GM19025 (cell line): ENCODE data around the gene STAMBPL1.
A peak's percentile ranks its signal among the peaks of the same experiment; 100 is the strongest.
"Not testable (repeated sequence)": the region's sequence is repeated elsewhere in the genome, so short reads cannot be mapped to it uniquely, and the experiment has no call there.

Source experiments
- ATAC-seq: cut with Tn5 transposase; IDR thresholded peaks from one replicate; pipeline ENCODE4 v1.9.1; 2021; ENCODE audit warnings: mild to moderate bottlenecking, low read depth, moderate library complexity; ENCODE audit not compliant: unreplicated experiment

The STAMBPL1 gene

DNA sequence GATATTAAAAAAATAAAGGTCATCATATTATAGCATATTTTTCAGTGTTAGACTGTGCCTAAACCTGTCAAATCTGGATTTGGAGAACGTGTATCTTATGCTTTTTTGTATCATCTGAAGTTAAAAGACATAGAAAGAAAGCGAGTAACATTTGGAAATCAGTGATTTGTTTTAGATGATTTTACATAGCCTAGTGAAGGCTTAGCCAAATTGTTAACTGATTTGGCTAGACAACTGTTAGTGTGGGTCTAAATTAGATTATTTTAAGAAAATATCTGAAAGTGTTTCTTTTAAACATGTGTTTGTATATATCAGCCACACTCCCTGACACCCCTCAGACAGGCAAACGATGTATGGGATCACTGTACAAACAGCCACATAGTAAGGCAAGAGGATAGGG lies 36.9 kb downstream of the STAMBPL1 start:
- ATAC-seq: no peak

GRCh38 chr10:88918191-88918905 lies 38.3 kb downstream of the STAMBPL1 start:
- no peak for ATAC-seq

- no peak for ATAC-seq
These were observed 39.0 kb downstream of the STAMBPL1 start for GRCh38 chr10:88919041-88919440.

GRCh38 chr10:88920198-88920597 lies 40.2 kb downstream of the STAMBPL1 start:
- no peak for ATAC-seq

GRCh38 chr10:88920986-88921593 lies 41.0 kb downstream of the STAMBPL1 start:
- ATAC-seq: no peak

DNA sequence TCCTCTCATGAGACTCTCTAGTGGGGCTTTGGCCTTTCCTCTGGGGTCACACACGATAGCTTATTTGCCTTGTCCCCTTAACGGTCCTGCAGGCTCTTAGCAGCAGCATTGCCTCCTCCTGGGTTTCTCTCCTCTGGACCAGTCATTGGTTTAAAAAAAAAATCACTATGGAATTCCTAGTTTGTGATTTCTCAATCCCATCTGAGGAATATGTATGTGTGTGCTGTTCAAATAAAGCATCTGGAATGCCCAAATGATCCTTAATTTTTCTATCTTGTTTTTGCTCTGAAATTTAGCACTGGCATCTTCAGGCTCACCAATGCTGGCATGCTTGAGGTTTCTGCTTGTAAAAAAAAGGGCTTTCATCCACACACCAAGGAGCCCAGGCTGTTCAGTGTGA lies 42.0 kb downstream of the STAMBPL1 start:
- ATAC-seq: no peak

GRCh38 chr10:88923520-88923919 lies 43.5 kb downstream of the STAMBPL1 start:
- no peak for ATAC-seq

DNA sequence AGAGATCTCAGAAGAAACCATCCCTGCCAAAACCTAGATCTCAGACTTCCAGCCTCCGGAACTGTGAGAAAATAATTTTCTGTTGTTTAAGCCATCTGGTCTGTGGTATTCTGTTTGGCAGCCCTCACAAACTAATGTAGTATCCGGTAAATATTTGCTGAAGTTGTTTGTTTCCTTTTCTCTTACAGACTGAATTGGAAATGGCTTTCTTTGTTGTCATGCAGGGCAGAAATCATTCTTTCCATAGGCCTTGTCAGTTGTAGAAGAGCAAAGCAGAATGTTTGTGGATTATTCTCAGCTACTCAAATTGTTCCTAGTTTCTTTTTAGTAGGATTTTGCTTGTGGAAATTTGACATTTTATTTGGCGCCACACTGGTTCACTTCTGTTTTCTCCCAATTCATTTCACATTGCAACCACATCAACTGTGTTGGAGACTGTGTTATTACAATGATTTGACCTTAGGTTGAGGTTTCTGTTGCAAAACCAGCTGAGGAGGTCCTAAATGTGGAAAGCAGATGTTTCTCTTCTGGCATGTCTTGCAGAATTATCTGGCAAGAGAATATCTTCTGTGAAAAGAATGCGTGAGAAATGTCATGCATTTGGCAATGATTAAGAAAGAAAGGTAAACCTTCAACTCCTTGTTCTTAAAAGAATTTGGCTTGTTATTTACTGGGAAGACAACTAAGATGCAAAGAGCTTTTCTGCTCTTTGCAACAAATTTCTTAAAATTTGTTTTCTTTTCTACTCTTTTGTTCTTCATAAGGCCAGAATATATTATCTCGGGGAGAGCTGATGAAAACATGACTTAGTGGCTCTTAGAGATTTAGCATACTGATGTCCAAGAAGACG lies 46.7 kb downstream of the STAMBPL1 start:
- no peak for ATAC-seq

GRCh38 chr10:88927416-88927690 lies 47.3 kb downstream of the STAMBPL1 start:
- no peak for ATAC-seq

DNA sequence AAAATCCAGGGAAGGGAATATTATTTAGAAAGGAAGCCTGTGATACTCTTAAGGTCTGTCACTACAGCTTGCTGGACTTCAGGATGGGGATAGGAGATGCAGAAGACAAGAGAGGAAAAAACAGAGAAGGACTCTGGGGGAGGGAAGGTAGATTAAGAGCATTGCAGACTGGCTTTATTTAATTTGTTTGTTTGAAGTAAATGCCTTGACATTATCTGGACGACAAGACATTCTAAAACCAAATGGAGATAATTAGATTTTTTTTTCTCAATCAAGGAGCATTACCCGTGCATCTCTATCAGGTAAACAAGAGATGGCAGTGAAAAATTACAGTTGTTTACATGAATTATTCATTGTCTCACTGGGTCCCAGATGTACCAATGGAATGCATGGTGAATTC lies 48.2 kb downstream of the STAMBPL1 start:
- ATAC-seq: no peak

DNA sequence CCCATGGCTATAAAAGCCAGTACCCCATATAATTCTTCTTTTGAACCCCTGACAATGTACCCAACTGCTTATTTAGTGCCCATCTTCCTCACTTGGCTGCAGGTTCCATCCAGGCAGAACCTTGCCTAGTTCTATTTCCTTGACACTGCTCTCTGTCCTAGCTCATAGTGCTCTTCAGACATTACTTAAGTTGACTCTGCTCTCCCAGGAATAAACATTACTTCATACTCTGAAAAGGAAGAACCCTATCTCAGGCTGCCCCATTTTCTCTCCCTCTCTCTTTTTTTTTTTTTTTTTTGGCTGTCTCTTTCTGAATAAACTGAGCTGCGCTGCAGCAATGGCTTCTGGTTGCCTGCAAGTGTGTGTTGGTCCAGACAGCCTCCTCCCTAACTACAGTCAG lies 51.5 kb downstream of the STAMBPL1 start:
- ATAC-seq: no peak

DNA sequence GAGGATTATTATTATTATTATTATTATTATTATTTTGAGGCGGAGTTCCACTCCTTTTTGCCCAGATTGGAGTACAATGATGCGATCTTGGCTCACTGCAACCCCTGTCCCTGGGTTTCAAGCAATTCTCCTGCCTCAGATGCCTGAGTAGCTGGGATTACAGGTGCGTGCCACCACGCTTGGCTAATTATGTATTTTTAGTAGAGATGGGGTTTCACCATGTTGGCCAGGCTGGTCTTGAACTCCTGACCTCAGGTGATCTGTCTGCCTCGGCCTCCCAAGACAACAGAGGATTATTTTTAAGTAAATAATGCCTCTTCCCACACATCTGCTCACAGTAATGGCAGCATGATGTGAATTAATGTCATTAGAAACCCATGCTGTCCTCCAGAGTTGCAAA lies 52.0 kb downstream of the STAMBPL1 start:
- ATAC-seq: not testable (repeated sequence)

DNA sequence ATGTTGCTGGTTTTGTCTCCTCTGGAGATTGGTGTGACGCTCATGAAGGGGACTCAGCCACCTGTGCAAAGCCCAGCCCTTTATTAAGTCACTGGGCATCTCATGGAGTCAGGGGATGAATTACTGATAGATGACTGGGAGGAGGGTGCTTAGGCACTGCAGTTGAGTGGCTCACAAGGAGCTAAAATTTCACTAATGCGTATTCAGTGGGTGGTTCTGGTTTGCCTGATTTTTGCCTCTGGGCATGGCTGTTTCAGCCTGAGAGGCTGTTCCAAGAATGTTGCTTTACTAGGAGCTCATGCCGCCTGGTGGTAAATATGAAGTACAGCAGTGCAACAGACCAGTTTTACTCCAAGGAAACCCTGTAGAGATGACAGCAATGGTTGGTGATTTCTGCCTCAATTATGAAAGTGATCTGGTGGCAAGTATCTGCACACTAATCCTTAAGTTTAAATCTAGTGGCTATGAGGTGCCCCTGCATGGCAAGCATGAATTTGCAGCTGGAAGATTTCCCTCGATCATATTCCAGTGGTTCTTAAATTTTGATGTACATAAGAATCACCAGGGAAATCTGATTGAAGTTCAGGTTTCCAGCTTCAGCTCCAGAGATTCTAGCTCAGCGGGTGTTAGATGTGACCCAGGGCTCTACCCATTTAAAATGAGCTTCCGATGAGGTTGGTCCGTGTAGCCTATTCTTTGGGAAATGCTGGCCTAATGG lies 52.7 kb downstream of the STAMBPL1 start:
- peak; percentile 50 for ATAC-seq

- ATAC-seq: no peak
These were observed 53.5 kb downstream of the STAMBPL1 start for GRCh38 chr10:88933564-88933963.

DNA sequence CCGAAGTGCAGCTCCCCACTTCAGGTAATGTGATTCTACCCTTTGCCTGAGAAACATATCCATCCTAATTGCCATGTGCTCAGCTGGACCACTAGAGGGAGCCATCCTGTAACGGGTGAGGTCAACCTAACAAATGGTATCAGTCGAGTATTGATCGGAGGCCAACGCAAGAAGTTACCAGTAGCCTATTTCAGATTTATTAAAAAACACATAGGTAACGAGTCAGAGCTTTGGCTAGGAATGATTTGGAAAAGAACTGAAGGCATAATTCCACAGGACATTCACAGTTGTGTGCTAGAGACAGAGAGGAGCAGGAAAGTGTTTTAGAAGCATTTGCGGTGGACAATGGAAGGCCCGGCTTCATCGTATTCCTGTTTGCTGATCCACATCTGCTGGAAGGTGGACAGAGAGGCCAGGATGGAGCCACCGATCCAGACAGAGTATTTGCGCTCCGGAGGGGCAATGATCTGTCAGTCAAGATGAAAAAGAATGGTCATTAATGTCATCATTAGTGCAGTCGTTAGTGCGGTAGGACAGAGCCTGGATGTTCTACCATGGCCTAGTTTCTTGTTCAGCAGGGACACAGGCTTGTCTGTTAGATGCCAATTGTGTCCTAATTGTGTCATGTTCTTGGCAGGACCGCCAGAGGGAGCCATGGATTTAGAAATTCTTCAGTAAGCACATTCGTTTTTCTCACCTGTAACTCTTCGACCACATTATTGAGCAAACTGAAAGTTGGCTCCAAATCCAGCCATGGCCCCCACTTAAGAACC lies 55.0 kb downstream of the STAMBPL1 start:
- ATAC-seq: peak; percentile 39

- ATAC-seq: no peak
These were observed 56.6 kb downstream of the STAMBPL1 start for GRCh38 chr10:88936656-88937055.

DNA sequence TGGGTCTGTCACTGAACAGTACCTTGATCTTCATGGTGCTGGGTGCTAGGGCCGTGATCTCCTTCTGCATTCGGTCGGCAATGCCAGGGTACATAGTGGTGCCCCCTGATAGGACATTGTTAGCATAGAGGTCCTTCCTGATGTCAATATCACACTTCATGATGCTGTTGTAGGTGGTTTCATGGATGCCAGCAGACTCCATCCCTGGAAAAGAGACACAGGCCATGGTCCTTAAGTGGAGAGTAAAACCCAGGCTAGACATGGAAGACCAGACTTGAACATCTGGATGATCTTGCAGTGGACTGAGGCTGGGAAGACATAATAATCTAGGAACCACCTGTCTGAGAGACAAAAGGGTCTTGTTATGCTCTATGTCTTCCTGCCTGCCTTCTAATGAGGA lies 58.0 kb downstream of the STAMBPL1 start:
- ATAC-seq: no peak

GRCh38 chr10:88938938-88939337 lies 58.9 kb downstream of the STAMBPL1 start:
- ATAC-seq: no peak

DNA sequence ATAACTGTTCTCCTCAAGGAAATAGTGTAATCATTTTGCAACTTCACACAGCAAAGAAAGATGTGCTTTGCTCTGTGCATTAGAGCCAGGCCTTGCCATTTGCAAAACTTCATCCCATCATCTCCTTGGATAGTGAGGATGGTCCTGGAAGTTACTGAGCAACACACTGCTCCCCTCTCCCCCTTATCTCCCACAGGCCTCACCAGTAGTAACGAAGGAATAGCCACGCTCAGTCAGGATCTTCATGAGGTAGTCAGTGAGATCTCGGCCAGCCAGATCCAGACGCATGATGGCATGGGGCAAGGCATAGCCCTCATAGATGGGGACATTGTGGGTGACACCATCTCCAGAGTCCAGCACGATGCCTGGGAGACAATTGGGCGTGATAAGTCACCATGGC lies 61.0 kb downstream of the STAMBPL1 start:
- ATAC-seq: no peak

- no peak for ATAC-seq
These were observed 63.7 kb downstream of the STAMBPL1 start for GRCh38 chr10:88943778-88944177.
